Measurements from ENCODE around the gene DNPH1. TPM values are rescaled to one million over a fixed set of nuclear protein-coding genes. Genes with fewer than 3 reads are reported as not detected.

DNPH1 gene
- total RNA-seq, 1 experiment from 2014 or later = 43.5 TPM

DNA sequence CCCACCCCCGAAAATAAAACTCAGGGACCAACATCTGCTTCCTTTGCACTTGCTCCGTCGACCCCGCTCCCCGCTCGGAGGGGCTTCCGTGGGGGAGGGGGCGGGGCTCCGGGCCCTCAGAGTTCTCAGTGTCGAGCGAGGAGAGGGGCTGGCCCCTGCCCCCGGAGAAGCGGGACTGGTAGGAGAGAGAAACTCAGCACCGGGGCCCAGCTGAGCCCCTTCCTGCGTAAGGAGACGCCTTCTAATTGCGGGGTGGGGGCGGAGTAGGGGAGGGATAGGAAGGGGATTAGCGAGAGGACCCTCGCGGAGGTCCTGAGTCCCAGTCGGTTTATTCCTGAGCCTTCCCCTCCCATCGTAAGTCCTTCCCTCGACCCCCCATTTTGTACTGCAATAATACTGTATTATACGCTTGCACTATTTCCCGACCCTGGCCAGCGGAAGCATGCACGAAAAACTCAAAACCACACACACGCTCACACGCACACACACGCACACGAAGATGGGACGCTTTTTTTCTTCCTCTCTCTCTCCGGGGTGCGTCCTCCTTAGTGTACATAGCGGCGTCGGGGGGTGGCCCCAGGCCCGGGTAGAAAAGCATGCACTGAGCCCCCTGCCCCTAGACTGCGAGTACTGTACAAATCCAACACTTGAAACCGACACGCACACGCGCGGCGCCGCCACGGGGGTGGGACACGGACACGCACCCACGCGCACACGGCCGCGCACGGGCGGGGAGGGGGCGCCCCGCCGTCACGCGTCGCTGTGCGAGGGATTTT is 46.7 kb upstream of the DNPH1 start:
- Histone ChIP-seq H2AFZ (no peak overlapping the region), H3K9me3 (ENCODE audit: insufficient read depth, low read depth) (no peaks in the 10 kb centered on the region), H3K4me2 (no peak overlapping the region), H3K9me2 (ENCODE audit: insufficient read depth) (no peaks in the 10 kb centered on the region), H3K27ac (no peak overlapping the region), H4K20me1 (ENCODE audit: insufficient read depth) (no peaks in the 10 kb centered on the region), H3K4me1 (replicated peaks; ENCODE audit: insufficient read depth) (no peaks in the 10 kb centered on the region), H3K27me3 (ENCODE audit: insufficient read depth, low read depth) (0 out of 2 replicates have a peak, but pooled peaks cover 6% of the 10 kb centered on the region), H3K79me2 (ENCODE audit: low read depth) (no peaks in the 10 kb centered on the region), H3F3A (ENCODE audit: insufficient read depth, low read depth) (no peaks in the 10 kb centered on the region), H3K36me3 (ENCODE audit: low read depth) (no peaks in the 10 kb centered on the region), H3K4me3 (no peak overlapping the region)
- no peak for DNase-seq
- BruUV-seq (replicated peaks) = no TSS peak
- TF ChIP-seq CTCF (conservative IDR thresholded peaks at IDR 0.05) (no peak), EZH2 (IDR thresholded peaks at IDR 0.05; ENCODE audit: low read depth) (no peak)
- intact Hi-C loops (cut with micrococcal nuclease; ENCODE audit: unreplicated experiment) = no loop called here
- POLR2A ChIA-PET (ENCODE audit: unreplicated experiment) = no interaction called here
- CTCF ChIA-PET = interaction anchor here (0.6 kb wide), 1 partner anchor 161 kb away, joined by 3 read pairs; no protein-coding TSS in a partner anchor

DNA sequence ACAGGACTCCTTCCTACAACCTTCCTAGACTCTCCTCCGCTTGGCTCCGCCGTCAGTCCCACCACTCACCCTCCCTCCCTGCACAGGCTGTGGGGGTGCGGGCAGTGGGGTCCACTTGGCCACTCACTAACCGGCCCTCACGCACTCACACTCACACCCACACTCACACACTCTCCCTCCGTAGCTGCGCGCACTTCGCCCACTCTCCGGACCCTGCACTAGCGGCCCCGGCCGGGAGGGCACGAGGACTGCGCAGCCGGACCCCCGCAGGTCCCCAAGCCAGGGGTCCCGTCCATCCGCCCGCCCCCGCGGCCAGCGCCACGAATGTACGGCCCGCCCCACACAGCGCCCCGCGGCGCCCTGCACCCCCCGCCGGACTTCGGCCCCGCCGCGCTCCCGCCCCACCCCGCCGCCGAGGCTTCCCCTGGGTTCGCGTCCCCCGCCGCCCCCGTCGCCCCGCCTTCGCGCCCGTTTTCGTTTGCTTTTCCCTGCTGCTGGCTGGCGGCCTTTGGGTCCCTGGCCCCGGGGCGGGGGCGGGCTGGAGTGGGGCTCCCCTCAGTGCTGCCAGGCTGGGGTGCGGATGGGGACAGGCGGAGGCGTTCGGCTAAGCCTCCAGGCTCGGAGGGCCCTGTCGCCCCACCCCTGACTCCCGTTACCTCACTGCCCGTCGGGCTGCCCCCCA is 45.8 kb upstream of the DNPH1 start:
- POLR2A ChIA-PET (ENCODE audit: unreplicated experiment) = no interaction called here
- no peak overlapping the region for H3K4me2 ChIP-seq

More for the DNA sequence above, 45.8 kb upstream of the DNPH1 start:
- CTCF ChIA-PET = interaction anchor here (0.6 kb wide), 1 partner anchor 160 kb away, joined by 3 read pairs; no protein-coding TSS in a partner anchor
- no peaks in the 10 kb centered on the region for H3K4me1 ChIP-seq (replicated peaks; ENCODE audit: insufficient read depth)
- DNase-seq = no peak
- H3K36me3 ChIP-seq (ENCODE audit: low read depth) = no peaks in the 10 kb centered on the region
- H3F3A ChIP-seq (ENCODE audit: insufficient read depth, low read depth) = no peaks in the 10 kb centered on the region
- no peak overlapping the region for H3K27ac ChIP-seq
- no peak for TF ChIP-seq EZH2 (IDR thresholded peaks at IDR 0.05; ENCODE audit: low read depth)
- TF ChIP-seq CTCF (conservative IDR thresholded peaks at IDR 0.05) = no peak
- H2AFZ ChIP-seq = no peak overlapping the region
- H3K4me3 ChIP-seq = no peak overlapping the region
- no peaks in the 10 kb centered on the region for H3K9me3 ChIP-seq (ENCODE audit: insufficient read depth, low read depth)
- H3K79me2 ChIP-seq (ENCODE audit: low read depth) = no peaks in the 10 kb centered on the region
- H3K9me2 ChIP-seq (ENCODE audit: insufficient read depth) = no peaks in the 10 kb centered on the region
- no TSS peak for BruUV-seq (replicated peaks)
- H3K27me3 ChIP-seq (ENCODE audit: insufficient read depth, low read depth) = no peaks in the 10 kb centered on the region
- intact Hi-C loops (cut with micrococcal nuclease; ENCODE audit: unreplicated experiment) = no loop called here
- H4K20me1 ChIP-seq (ENCODE audit: insufficient read depth) = no peaks in the 10 kb centered on the region

Data from PC-9 (cell line).